Hepatocyte (in vitro differentiated cells): ENCODE data around the gene ATP6V1B1.

ENCODE experiments used
- CTCF ChIP-seq: fragments of 200-600 bp; sonication (generic); IDR thresholded peaks from 2 replicates; pipeline ENCODE4 v1.5.1; 2016; ENCODE audit warnings: antibody characterized with exemption, mild to moderate bottlenecking; ENCODE audit not compliant: poor library complexity
- EZH2phosphoT487 ChIP-seq: fragments of 200-600 bp; sonication (generic); IDR thresholded peaks from one replicate; pipeline ENCODE4 v1.6.1; 2018; ENCODE audit warnings: antibody characterized with exemption, mild to moderate bottlenecking, low read depth, moderate library complexity; ENCODE audit not compliant: unreplicated experiment, severe bottlenecking

GRCh38 chr2:70992945-70993853 lies 57.5 kb downstream of the ATP6V1B1 start:
- TF ChIP-seq CTCF (no peak), EZH2phosphoT487 (no peak)
